ENCODE results near the gene WFDC6.
"Not testable (repeated sequence)": the region's sequence is repeated elsewhere in the genome, so short reads cannot be mapped to it uniquely, and the experiment has no call there.

WFDC6 gene

DNA sequence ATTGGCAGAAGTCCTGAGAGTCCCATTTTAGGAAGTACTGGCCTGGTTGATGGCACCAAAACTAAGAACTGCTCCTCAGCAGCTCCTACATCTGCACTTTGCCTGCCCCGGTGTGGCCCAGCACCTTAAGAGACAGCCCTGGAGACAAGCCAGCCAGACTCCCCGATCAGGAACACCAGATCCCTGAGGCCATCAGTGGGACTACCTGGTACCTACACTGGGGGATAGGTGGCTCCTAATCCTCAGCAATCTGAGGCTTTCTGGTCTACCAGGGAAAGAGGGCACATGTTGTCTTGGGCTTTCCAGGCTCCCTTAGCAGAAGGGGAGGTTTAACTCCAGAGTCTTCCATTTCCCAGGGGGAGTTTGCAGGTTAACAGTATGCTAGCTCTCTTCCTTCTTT, at the start of gene WFDC6:
TSS of gene WFDC6 (minus strand) at position 101 of the 400 bp plus-strand sequence. CDS start at position 26, 75 bp downstream.
- no peak for DNase-seq

GRCh38 chr20:45588800-45589199, 49.5 kb upstream of the WFDC6 start:
- DNase-seq, result no peak

- DNase-seq, result not testable (repeated sequence)
Measured at GRCh38 chr20:45585986-45586385, 46.7 kb upstream of the WFDC6 start.

GRCh38 chr20:45584294-45584693, 45.0 kb upstream of the WFDC6 start:
- DNase-seq, result not testable (repeated sequence)

DNA sequence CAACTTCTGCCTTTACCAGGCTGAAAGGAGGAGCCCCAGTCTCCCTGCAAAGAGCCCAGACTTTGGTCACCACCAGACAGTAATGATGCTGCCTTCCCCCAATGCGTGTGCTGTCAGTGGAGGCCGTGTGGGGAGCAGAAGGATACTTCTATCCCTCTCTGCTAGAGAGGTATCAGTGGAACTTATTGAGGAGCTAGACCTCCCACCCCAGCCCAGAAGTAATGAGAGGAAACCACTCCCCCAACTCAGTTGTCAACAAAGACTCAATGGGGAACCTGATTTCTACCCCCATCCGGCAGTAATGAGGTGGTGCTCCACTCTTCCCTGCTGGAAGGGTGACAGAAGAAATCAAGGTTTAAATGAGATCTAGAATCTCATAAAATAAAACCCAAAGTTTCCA, 44.2 kb upstream of the WFDC6 start:
- no peak for DNase-seq

- DNase-seq, result no peak
Measured at GRCh38 chr20:45581702-45582101, 42.4 kb upstream of the WFDC6 start.

DNA sequence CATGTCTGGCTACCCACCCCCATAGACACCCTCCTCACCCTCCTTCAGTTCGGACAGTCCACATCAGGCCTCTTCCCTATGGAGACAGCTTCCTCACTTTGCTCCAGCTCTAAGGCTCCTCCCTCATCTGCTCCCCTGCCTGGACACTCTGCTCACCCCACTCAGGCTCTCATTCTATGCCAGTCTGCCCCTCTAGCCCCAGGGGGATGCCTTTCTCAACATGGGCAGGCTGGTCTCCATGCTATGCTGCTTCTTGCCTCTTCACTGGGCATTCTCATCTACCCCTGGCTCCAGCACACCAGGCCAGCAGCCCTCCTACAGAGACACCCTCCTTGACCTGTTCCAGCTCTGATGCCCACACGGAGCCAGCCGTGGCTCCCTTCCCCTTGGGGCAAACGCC, 39.9 kb upstream of the WFDC6 start, which contains the start of gene WFDC8:
TSS of gene WFDC8 (minus strand) at position 101 of the 400 bp plus-strand sequence. CDS start at position 64, 37 bp downstream.
- no peak for DNase-seq

DNA sequence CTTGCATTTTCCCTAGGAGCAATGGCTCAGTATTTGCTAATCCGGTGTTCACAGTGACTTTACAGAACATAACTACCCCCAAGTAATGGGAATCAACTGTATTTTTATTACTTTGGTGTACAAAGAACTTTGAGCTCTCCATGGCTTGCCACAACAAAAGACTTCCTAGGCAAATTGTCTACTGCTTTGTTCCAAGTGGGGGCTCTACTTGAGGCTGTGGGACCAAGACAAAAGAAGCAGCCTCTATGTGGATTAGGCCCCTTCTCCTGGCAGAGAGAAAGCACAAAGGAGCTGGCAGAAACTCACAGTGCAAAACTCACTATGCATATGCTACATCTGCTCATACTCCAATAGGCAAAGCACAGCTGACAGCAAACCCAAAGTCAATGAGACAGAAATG, 38.9 kb upstream of the WFDC6 start:
- DNase-seq, result no peak

- DNase-seq, result no peak
Measured at GRCh38 chr20:45576995-45577394, 37.7 kb upstream of the WFDC6 start.

DNA sequence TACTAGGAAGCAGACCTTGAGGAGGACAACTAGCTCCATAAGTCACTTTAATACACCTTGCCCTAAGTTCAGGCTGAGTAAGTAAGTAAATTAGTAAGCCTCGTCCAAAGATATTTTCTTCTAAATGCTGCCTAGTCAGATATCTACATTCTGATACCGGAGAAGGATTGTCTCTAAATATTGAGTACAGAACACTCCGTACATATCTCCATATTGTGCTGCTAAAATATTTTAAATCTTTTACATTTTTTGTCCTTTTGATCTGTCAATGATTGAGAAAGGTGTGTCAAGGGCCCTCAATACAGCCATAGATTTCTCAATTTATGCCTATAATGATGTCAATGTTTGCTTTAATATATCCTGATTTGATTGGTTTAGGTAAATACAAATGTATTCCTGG, 36.6 kb upstream of the WFDC6 start:
- no peak for DNase-seq

DNA sequence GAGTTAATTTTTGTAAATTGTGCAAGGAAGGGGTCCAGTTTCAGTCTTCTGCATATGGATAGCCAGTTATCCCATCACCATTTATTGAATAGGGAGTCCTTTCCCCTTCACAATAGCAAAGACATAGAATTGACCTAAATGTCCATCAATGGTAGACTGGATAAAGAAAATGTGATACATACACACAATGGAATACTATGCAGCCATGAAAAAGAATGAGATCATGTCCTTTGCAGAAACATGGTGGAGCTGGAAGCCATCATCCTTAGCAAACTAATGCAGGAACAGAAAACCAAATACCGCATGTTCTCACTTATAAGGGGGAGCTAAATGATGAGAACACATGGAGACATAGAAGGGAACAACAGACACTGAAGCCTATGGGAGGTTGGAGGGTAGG, 30.4 kb upstream of the WFDC6 start:
- not testable (repeated sequence) for DNase-seq

GRCh38 chr20:45564760-45565276, 25.5 kb upstream of the WFDC6 start:
- DNase-seq, result no peak

DNA sequence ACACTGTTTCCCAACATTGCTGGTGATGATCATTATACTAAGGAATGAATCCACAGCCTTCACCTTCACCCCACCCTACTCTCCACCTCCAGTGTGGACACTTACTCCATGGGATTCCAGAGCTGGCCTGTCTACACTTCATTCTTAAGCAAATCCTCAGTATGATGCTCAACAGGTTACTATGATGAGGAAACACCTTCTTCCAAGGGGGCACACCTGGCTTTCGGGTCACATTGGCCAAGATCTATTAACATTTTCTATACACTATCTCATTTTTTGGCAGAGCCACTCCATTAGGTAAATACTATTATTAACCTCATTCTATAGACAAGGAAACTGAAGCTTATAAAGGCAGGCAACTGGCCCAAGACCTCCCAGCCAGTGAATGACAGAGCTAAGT, 15.9 kb upstream of the WFDC6 start:
- no peak for DNase-seq

DNA sequence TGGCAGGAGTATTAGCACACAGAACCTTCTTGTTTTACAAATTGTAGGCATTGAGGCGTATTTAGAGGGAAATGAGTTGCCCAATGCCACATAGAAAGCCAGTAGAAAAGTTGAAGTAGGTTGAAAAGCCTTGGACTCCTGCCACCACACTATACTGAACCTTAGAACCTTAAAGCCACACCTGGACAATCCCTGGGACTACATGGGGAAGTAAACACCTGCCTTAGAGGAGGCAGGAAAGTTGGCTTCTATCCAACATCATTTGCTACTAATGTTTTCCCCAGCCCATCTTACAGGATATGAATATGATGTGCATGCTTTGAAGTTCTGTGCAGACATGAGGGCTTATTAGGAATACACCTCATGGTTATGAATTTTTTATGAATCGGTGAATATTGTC, 13.2 kb upstream of the WFDC6 start:
- no peak for DNase-seq

DNA sequence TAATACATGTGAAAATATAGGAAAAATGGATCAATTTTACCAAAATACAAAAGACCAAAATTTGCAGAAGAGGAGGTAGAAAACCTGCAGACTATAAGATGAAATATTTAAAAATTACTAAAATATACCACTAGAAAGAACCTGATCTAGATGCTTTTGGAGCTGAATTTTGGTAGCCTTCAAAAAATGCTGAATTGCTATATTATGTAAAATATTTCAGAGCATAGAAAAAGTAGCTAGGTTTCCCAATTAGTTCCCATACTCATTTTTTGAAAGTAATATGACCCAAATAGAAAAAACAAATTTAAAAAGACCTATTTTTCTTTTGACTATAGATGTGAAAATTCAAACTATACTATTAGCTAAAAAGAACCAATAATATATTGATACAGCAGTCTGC, 11.5 kb upstream of the WFDC6 start:
- no peak for DNase-seq

DNA sequence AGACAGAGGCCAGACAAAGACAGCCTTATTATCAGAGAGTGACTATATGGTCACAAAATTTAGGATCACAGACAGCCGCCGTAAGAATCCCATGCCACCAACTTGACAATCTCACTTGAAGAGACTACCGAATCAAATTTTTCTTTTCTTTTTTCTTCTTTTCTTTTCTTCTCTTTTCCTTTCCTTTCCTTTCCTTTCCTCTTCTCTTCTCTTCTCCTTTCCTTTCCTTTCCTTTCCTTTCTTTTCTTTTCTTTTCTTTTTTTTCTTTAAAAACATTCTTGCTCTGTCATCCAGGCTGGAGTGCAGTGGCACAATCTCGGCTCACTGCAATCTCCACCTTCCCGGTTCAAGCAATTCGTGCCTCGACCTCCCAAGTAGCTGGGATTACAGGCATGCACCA, 9.1 kb upstream of the WFDC6 start:
- no peak for DNase-seq

DNA sequence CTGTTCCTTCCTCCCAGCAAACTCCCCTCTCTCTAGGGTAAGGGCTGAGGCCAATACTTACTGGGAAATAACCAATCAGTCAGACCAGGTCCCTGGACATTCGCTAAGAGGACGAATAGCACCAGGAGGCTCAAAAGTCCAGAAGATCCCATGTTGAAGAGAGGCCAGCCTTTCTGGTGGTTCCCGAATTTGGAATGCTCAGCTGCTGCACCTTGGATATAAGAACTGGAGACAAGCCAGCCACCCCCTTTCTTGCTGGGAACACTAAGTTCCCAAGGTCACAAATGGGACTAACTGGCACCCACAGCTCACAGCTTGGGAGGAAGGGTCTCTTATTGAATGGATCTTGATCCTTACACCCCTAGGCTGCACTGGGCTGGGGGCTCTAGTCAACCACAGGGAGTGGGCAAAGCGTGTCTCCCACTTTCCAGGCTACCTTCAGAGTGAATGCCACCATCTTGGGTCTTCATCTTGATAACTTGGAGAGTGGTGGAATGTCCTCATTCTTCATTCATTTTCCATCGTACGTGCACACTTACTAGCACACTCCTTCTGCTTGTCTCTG, 8.0 kb upstream of the WFDC6 start, which contains the start of gene EPPIN:
TSS of gene EPPIN (minus strand) at position 196 of the 565 bp plus-strand sequence. CDS start at position 152, 44 bp downstream.
- DNase-seq, result no peak

DNA sequence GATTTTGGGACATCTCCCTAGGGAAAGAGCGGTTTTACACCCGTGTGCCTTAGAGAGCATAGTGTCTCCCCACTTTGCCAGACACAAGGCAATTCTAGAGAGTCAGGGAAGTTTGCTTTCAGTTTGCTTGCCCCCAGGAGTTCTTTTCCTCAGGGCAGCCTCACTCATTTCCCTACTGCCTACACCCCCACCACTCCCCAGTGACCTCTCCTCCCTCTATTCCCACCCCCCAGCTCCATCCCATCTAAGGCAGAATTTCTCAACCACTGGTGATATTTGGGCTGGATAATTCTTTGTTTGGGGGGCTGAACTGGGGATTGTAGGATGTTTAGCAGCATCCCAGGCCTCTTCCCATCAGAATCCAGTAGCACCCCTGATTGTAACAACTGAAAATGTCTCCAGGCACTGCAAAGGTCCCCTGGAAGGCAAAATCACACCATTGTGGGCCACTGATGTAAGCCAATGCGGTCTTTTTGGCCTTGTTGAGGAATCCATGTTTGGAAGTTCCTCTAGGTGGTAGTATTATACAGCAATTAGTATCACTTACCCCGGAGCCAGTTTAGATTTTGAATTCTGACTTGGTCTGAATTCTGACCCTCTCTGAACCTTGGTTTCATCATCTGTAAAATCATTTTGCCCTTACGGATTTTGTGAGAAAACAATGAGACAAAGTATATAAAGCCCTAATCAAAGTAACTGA, 6.6 kb upstream of the WFDC6 start:
- peak in 1 of 2 experiments; percentile 22 for DNase-seq

- DNase-seq, result no peak
Measured at GRCh38 chr20:45545351-45545750, 6.1 kb upstream of the WFDC6 start.

GRCh38 chr20:45538209-45538799, 978 bp downstream of the WFDC6 start:
- DNase-seq, result no peak

GRCh38 chr20:45527294-45527693, 12.0 kb downstream of the WFDC6 start:
- DNase-seq, result no peak

GRCh38 chr20:45523821-45524220, 15.5 kb downstream of the WFDC6 start:
- no peak for DNase-seq

- no peak for DNase-seq
Measured at GRCh38 chr20:45518282-45518681, 21.0 kb downstream of the WFDC6 start.
